ENCODE data around the gene TTC7B. TPM values are rescaled to one million over a fixed set of nuclear protein-coding genes. Genes with fewer than 3 reads are reported as not detected.

The TTC7B gene
- total RNA-seq, 1 experiment from 2014 or later: 70.6 TPM

GRCh38 chr14:90577661-90578282 is 238.5 kb downstream of the TTC7B start:
- Histone ChIP-seq H2AFZ (ENCODE audit: low read depth, low read length, poor library complexity, severe bottlenecking) (no peak overlapping the region), H3K4me2 (ENCODE audit: low read length) (no peak overlapping the region), H3K9ac (ENCODE audit: low read length) (no peak overlapping the region), H3K4me1 (ENCODE audit: control insufficient read depth in 1 of 2, insufficient read depth in 2 of 2, low read length in 2 of 2) (no peaks in the 10 kb centered on the region), H3K36me3 (ENCODE audit: control insufficient read depth in 1 of 2, insufficient read depth in 2 of 2, low read length in 2 of 2) (no peaks in the 10 kb centered on the region), H3K27me3 (ENCODE audit: insufficient read depth, low read length) (no peaks in the 10 kb centered on the region), H3K27ac (ENCODE audit: low read depth, low read length) (no peak overlapping the region), H3K9me3 (ENCODE audit: control insufficient read depth in 1 of 2, insufficient read depth in 1 of 2, low read depth in 1 of 2, low read length in 2 of 2) (no peaks in the 10 kb centered on the region), H3K4me3 (replicated peaks in 1 of 2; ENCODE audit: low read depth in 1 of 2, low read length in 2 of 2) (no peak overlapping the region), H3K9me2 (ENCODE audit: insufficient read depth) (no peaks in the 10 kb centered on the region), H4K20me1 (ENCODE audit: insufficient read depth) (no peaks in the 10 kb centered on the region), H3K79me2 (ENCODE audit: insufficient read depth, low read length) (no peaks in the 10 kb centered on the region)
- TF ChIP-seq SIN3A (IDR thresholded peaks at IDR 0.05; ENCODE audit: low read depth): no peak
- TF ChIP-seq ELF1 (IDR thresholded peaks at IDR 0.05; ENCODE audit: borderline replicate concordance, low read depth): no peak
- no peak for TF ChIP-seq RAD21 (IDR thresholded peaks at IDR 0.05; ENCODE audit: low read depth)
- TF ChIP-seq SP1 (IDR thresholded peaks at IDR 0.05; ENCODE audit: low read depth): no peak
- POLR2A ChIA-PET: no interaction called here
- intact Hi-C loops (cut with micrococcal nuclease): no loop called here
- CTCF ChIA-PET: no interaction called here
- no TSS peak for BruUV-seq (replicated peaks)
- RAD21 ChIA-PET (ENCODE audit: low non-redundant PET in 1 of 2, low total read pairs in 2 of 2, uncharacterized antibody in 2 of 2, unreplicated experiment in 2 of 2): no interaction called here
- no peak for DNase-seq (ENCODE audit: low read depth, low spot score)
- no peak for ATAC-seq

DNA sequence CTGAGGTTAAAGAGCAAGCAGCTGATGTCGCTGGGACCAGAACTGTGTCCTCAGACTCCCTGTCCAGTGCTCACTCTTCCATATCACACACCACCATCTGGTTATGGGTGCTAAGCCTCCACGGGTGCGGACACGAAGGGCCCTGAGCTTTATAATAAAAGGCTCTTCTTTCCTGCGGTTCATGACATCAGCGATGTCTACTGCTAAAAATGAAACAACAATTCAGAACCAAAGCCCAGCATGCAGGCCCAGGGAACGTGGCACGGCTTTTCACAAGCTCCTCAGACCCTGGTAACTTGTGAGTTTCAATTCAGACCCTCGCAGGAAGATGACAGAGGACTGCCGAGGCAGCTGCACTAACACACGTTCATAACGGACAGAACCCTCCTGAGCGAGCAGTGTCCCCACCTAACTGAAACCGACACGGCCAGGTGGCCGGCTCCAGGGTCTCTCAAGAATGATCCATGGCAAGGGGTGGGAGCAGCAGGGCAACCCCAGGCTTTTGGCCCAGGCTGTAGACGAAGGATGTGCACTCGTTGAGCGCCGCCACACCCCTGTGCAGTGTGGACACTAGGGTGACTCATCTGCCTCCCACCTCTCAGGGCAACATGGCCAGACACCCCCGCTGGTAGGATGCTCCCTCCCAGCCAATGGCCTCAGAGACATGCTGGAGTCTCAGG is 239.1 kb downstream of the TTC7B start:
- no peak overlapping the region for H3K4me2 ChIP-seq (ENCODE audit: low read length)
- TF ChIP-seq SIN3A (IDR thresholded peaks at IDR 0.05; ENCODE audit: low read depth): no peak
- TF ChIP-seq TCF7L2 (IDR thresholded peaks at IDR 0.05; ENCODE audit: borderline replicate concordance, extremely low read depth, insufficient read depth, insufficient read length): no peak
- TF ChIP-seq POLR2A (IDR thresholded peaks at IDR 0.05; ENCODE audit: borderline replicate concordance, extremely low read depth, insufficient read depth, insufficient read length): no peak
- no peak for TF ChIP-seq SRF (IDR thresholded peaks at IDR 0.05; ENCODE audit: low read depth)
- TF ChIP-seq ZBTB33 (IDR thresholded peaks at IDR 0.05; ENCODE audit: extremely low read depth, insufficient replicate concordance, low read length): no peak
- TF ChIP-seq CTCF (IDR thresholded peaks at IDR 0.05 in 2 of 3, conservative IDR thresholded peaks at IDR 0.05 in 1 of 3; ENCODE audit: borderline replicate concordance in 1 of 3, insufficient read depth in 1 of 3, low read depth in 2 of 3, low read length in 2 of 3): no peak
- no peak for TF ChIP-seq POLR2AphosphoS5 (IDR thresholded peaks at IDR 0.05; ENCODE audit: low read depth, low read length)
- no peak for TF ChIP-seq ZNF274 (IDR thresholded peaks at IDR 0.05; ENCODE audit: low read depth, low read length)
- no peak for TF ChIP-seq YY1 (IDR thresholded peaks at IDR 0.05; ENCODE audit: extremely low read depth, insufficient replicate concordance, low read depth, low read length)
- DNase-seq (ENCODE audit: low read depth, low spot score): no peak
- ChIA-PET CTCF (no interaction called here), RAD21 (ENCODE audit: low non-redundant PET in 1 of 2, low total read pairs in 2 of 2, uncharacterized antibody in 2 of 2, unreplicated experiment in 2 of 2) (no interaction called here), POLR2A (no interaction called here)
- no peak overlapping the region for H3K4me3 ChIP-seq (replicated peaks in 1 of 2; ENCODE audit: low read depth in 1 of 2, low read length in 2 of 2)
- intact Hi-C loops (cut with micrococcal nuclease): no loop called here
- H3K9ac ChIP-seq (ENCODE audit: low read length): no peak overlapping the region
- no peaks in the 10 kb centered on the region for H3K27me3 ChIP-seq (ENCODE audit: insufficient read depth, low read length)
- H3K4me1 ChIP-seq (ENCODE audit: control insufficient read depth in 1 of 2, insufficient read depth in 2 of 2, low read length in 2 of 2): no peaks in the 10 kb centered on the region
- no peaks in the 10 kb centered on the region for H3K9me2 ChIP-seq (ENCODE audit: insufficient read depth)
- H2AFZ ChIP-seq (ENCODE audit: low read depth, low read length, poor library complexity, severe bottlenecking): no peak overlapping the region
- H3K79me2 ChIP-seq (ENCODE audit: insufficient read depth, low read length): no peaks in the 10 kb centered on the region
- H3K27ac ChIP-seq (ENCODE audit: low read depth, low read length): no peak overlapping the region
- no peaks in the 10 kb centered on the region for H3K36me3 ChIP-seq (ENCODE audit: control insufficient read depth in 1 of 2, insufficient read depth in 2 of 2, low read length in 2 of 2)
- H4K20me1 ChIP-seq (ENCODE audit: insufficient read depth): no peaks in the 10 kb centered on the region
- ATAC-seq: no peak
- H3K9me3 ChIP-seq (ENCODE audit: control insufficient read depth in 1 of 2, insufficient read depth in 1 of 2, low read depth in 1 of 2, low read length in 2 of 2): no peaks in the 10 kb centered on the region
- no TSS peak for BruUV-seq (replicated peaks)
